Stimulated activated CD8-positive, alpha-beta memory T cell treated with anti-CD3 and anti-CD28 coated beads, Interleukin-7, amount 100 ng/mL, for 48 hours (primary cell): Measurements from ENCODE around the gene FFAR2.
"Not testable (repeated sequence)": the region's sequence is repeated elsewhere in the genome, so short reads cannot be mapped to it uniquely, and the experiment has no call there.

ENCODE experiments used
- DNase-seq, 2 donors: peaks; one replicate each; pipeline ENCODE4 v3.0.0-alpha.2; 2020; ENCODE audit warnings: low read depth in 1 of 2; ENCODE audit errors: extremely low read depth in 1 of 2

Gene FFAR2

GRCh38 chr19:35423406-35423805 is 24.7 kb upstream of the FFAR2 start:
- not testable (repeated sequence) for DNase-seq

DNA sequence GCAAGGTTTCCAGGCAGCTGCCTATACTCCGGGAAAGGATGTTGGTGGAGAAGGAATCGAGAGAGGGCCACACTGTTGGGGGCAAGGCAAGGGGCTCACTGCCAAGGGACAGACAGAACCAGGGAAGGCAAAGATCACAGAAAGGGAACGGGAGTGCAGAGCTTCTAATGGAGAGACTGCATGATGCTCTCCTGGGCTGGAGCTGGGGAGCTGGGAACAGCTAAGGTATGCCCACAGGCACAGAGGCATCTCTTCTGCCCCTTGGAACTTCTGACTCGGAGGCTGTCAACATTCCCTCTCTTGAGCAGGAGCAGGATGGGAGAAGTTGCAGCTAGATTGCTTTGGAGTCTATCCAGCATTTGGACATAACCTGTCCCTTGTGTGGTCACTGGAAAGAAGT is 22.4 kb upstream of the FFAR2 start:
- DNase-seq, result no peak

DNA sequence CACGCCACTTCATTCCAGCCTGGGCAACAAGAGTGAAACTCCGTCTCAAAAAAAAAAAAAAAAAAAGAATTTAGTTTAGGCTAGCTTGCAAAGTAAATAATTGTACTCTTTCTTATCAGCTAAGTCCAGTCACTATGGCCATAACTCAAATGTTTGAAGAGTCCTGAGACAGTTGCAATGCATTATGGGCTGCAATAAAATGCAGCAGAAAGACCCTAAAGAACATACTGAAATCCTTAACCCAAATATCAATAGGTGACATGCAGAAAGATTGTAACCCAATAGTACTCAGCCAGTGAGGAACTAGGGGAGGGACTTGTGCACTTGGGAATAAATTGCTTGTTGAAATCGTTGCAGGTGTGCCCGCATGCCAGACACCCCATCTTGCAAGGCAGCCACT is 20.9 kb upstream of the FFAR2 start:
- no peak for DNase-seq

- DNase-seq, result no peak
Measured at GRCh38 chr19:35429698-35430408, 18.2 kb upstream of the FFAR2 start.

GRCh38 chr19:35430409-35431144 is 17.5 kb upstream of the FFAR2 start:
- no peak for DNase-seq

GRCh38 chr19:35431145-35431807 is 16.8 kb upstream of the FFAR2 start:
- DNase-seq, result no peak

- DNase-seq, result no peak
Measured at GRCh38 chr19:35432911-35433310, 15.1 kb upstream of the FFAR2 start.

GRCh38 chr19:35433448-35433847 is 14.6 kb upstream of the FFAR2 start:
- DNase-seq, result no peak

DNA sequence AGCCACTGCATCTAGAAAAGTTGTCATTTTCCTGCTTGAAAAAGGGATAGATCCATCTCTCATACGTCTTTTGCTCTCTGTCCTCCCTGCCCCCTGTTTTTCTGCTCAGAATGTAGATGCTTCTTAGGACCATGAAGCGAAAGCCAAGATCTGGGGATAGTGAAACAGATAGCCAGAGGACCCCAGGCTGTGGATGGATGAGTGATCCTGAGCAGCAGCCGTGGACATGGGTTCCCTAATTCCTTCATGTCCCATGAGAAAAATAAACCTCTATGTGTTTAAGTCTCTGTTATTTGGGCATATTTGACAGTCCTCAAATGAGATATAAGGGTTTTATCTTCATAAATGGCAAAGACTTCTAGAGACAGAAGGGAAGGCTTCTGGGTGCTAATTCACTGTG is 12.2 kb upstream of the FFAR2 start:
- DNase-seq, result no peak

GRCh38 chr19:35436477-35437405 is 11.3 kb upstream of the FFAR2 start:
- no peak for DNase-seq

DNA sequence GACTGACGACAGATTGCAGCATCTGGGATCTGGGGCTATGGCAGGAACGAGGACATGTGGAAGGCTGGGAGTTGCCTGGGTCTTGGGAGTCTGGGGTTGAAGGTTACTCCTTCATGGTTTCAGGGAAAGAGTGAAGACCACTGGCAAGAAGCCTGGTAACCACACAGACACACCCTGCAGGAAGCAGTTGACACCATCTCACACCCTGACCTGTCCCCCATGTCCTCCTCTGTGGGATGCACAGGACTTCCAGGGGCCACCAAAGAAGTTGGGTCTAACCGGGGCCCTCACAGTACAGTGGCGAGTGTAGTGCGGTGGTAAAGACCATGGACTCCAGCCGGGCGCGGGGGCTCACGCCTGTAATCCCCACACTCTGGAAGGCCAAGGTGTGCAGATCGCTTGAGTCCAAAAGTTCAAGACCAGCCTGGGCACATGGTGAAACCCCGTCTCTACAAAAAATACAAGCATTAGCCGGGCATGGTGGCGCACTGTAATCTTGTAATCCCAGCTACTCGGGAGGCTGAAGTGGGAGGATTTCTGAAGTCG is 10.6 kb upstream of the FFAR2 start:
- DNase-seq, result no peak

- no peak for DNase-seq
Measured at GRCh38 chr19:35438096-35438495, 10.0 kb upstream of the FFAR2 start.

DNA sequence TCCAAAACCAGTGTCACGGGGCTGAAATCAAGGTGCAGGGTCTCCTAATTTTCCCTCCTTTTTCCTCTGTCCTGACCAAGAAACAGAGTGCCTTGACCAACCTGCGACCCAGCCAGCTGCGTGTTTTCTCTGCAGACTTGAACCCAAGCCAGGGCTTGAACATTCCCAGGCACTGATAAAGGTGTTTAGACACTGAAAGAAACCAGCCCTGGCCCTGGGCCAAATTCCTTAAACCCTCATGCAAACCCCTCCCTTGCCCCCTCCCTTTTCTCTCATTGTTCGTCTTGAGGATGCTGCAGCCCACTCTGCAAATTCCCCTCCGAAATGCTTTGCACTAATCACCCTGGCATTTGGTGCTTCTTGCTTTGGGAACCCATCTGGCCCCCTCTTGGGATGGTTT is 9.5 kb upstream of the FFAR2 start:
- no peak for DNase-seq

DNA sequence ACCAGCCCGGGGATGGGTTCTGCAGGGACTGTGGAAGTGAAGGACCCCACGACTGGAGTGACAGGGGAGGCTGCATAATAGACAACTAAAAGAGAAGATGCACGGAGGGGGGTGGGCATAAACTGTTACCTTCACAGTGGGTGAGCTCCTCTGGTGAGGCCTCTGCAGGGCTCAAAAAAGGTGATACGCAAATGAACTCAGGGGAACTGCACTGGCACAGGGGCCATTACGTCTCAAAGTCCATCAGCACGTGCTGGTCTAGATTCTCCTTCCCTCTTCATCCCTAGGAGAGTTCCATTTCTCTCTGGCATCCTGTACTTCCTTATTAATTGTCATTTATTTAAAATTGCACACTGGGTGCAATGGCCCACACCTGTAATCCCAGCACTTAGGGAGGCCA is 8.1 kb upstream of the FFAR2 start:
- DNase-seq, result no peak

DNA sequence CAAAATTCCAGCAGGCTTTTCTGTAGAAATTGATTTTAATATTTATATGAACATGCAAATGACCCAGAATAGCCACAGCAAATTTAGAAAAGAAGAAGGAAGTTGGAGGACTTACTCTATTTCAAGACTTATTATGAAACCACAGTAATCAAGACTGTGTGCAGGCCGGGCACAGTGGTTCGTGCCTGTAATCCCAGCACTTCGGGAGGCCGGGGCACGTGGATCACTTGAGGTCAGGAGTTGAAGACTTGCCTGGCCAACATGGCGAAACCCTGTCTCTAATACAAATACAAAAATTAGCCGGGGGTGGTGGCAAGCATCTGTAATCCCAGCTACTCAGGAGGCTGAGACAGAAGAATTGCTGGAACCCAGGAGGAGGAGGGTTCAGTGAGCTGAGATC is 6.0 kb upstream of the FFAR2 start:
- DNase-seq, result no peak

- no peak for DNase-seq
Measured at GRCh38 chr19:35444735-35445134, 3.3 kb upstream of the FFAR2 start.

GRCh38 chr19:35445826-35446593 is 2.0 kb upstream of the FFAR2 start:
- DNase-seq, result no peak

DNA sequence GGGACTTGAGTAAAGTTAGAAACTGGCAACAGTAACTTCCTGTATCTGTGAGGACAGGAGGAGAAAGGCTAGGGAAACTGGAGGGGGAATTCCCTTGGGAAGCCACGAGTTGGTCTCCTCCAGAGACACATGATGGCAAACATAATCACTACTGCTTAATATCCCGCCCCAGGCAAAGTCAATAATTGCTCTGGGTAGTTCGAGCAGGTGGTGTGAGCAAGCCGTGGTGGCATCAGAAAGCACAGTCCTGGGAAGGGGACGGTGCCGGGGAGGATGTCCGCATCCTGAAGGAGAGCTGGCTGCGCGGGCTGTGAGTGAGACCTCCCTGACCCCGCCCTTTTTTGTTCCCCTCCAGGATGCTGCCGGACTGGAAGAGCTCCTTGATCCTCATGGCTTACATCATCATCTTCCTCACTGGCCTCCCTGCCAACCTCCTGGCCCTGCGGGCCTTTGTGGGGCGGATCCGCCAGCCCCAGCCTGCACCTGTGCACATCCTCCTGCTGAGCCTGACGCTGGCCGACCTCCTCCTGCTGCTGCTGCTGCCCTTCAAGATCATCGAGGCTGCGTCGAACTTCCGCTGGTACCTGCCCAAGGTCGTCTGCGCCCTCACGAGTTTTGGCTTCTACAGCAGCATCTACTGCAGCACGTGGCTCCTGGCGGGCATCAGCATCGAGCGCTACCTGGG is 1.4 kb downstream of the FFAR2 start:
- DNase-seq, result no peak

DNA sequence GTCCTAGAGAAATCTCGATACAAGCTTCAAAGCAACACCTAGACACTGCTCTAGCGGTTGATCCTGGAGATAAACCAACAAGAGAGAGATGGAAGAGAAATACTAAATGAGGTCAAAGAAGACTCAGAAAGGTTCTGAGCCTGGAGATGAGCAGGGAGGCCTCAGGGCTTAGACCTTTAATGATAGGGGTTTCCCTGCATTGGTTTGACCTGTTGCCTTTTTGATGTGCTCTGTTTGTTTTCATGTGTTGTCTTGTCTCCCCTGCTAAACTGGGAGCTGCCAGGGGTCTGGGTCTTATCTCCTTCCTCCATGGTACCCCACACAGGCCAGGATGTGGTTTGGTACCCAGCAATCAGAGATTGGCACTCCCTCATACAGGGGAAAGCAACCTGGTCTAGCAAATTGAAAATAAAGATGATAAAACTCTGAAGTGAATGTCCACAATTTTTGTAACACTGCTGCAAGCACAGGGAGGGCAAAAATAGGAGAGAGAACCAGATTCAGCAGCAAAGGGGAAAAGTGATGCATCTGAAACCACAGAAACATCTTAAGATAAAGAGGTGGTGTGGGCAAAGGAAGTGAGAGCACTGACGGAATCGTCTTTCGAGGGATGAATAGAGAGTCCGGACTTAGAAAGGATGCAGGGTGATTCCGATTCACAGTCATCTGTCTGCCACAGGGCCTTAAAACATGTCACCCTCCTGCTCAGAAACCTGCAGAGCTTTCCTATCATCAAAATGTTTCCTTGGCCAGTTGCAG is 3.5 kb downstream of the FFAR2 start:
- peak in 1 of 2 donors; percentile 45 for DNase-seq
